ENCODE data around the gene UTP15.

The UTP15 gene

GRCh38 chr5:73625372-73625943 is 59.9 kb downstream of the UTP15 start:
- no peak for DNase-seq

DNA sequence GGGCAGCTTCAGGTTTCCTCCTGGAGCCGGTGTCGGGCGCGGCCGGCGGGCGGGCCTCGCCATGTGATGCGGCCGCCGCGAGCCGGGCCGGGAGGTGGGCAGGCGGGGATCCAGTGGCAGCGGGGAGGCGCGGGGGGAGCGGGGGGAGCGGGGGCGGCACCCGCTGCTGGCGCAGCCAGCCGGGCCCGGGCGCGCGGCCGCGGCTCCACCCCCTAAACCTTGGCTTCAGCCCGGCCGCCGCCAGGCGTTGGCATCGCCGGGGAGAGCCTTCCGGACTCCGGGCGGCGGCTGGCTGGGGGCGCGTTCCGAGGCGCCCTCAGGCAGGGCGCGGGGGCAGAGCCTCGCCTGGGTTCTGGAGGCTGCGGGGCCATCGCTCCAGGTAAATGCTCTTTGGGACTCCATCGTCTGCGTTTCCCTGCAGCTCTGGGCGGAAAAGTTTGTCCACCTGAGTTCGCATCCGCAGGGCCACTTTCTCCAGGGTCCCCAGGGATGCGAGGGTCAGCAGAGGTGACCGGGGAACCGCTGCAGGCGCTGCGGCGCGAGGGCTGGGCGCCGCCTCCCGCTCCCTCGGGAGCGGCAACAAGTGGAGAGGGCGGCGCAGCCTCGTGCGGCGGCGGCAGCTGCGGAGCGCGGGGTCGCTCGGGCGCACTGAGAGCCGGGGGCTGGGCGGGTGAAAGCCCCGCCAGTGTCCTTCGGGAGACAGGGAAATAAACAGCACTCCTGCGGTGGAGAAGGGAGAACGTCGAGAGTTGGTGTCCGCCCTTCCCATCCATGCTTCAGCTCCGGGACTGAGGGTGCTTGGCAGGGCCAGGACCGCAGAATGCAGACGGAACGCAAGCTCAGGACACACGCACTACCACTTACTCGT is 60.6 kb downstream of the UTP15 start, which contains the start of gene ARHGEF28:
TSS of gene ARHGEF28 (plus strand) at position 253 of the 868 bp plus-strand sequence. CDS start 58,656 bp downstream, outside the sequence.
- DNase-seq, result peak in 1 of 2 donors; percentile 1

- no peak for DNase-seq
These were observed 61.3 kb downstream of the UTP15 start for GRCh38 chr5:73626814-73627313.

DNA sequence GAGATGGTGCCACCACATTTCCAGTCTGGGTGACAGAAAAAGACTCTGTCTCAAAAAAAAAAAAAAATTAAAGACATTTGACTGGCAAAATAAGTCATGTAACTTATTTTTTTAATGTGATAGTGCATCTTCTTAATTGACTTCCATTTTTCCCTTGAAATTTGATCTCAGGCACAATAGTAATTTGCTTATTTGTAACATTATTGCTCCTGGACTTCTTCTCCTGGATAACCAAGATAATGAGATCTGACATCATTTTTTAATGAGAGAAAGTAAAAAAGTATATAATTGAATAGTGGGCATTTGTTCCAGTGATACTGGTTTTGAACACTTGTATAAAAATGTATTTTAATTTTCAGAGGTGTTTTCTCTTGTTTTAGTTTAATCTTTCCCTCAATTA is 63.9 kb downstream of the UTP15 start:
- no peak for DNase-seq

DNA sequence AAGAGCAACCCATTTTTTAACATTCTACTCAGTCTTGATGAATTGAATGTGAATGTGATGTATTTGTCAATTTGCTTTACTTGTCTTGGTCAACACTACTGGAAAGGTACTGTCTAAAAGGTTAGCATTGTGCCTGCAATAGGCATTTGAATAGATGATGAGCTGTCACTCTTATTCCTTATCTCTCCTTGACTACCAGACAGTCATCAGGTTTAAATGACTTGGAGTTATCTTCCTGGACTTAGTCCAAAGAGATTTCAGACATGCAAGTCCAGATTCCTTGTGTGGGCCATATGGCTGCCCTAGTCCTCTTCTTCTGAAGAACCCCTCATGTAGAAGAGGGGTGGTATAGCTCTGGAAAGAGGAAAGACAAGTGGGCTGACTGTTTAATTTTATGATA is 65.2 kb downstream of the UTP15 start:
- no peak for DNase-seq

- DNase-seq, result no peak
These were observed 66.0 kb downstream of the UTP15 start for GRCh38 chr5:73631500-73631899.

All from activated CD4-positive, alpha-beta T cell treated with anti-CD3 and anti-CD28 coated beads for 4 hours (primary cell).